Measurements from ENCODE around the gene TMPRSS11A.

DNA sequence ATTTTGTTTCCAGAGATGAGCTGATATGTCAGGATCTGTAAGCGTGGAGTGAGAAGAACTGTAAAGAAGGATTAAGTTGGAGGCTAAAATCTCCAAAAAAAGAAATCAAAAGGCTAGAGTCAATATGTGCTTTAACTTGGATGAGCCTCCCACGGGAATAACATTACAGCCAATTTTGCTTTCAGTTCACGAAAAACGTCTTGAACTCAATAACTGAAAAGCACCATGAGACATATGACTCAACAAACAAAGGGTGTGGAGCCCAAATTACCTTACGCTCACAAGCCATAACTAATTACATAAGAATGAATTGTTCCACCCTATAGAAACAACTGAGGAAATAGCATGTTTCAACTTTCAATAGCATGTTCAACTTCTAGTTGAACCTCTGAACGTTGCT, 101.8 kb downstream of the TMPRSS11A start:
- TF ChIP-seq, protein P1, sequence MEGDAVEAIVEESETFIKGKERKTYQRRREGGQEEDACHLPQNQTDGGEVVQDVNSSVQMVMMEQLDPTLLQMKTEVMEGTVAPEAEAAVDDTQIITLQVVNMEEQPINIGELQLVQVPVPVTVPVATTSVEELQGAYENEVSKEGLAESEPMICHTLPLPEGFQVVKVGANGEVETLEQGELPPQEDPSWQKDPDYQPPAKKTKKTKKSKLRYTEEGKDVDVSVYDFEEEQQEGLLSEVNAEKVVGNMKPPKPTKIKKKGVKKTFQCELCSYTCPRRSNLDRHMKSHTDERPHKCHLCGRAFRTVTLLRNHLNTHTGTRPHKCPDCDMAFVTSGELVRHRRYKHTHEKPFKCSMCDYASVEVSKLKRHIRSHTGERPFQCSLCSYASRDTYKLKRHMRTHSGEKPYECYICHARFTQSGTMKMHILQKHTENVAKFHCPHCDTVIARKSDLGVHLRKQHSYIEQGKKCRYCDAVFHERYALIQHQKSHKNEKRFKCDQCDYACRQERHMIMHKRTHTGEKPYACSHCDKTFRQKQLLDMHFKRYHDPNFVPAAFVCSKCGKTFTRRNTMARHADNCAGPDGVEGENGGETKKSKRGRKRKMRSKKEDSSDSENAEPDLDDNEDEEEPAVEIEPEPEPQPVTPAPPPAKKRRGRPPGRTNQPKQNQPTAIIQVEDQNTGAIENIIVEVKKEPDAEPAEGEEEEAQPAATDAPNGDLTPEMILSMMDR (optimal IDR thresholded peaks at IDR 0.05 in 1 of 3, IDR thresholded peaks at IDR 0.05 in 1 of 3, conservative IDR thresholded peaks at IDR 0.05 in 1 of 3; ENCODE audit: extremely low read depth in 1 of 3, insufficient read depth in 2 of 3, low read length in 3 of 3), result no peak
- TF ChIP-seq EZH2 (IDR thresholded peaks at IDR 0.05; ENCODE audit: low read length), result no peak

Measured in keratinocyte (primary cell).